Upper lobe of right lung (tissue), 1 donor: ENCODE data around the gene IDI1. TPM values are rescaled to one million over a fixed set of nuclear protein-coding genes. Genes with fewer than 3 reads are reported as not detected.

ENCODE experiments used
- ATAC-seq: fragments of 200-7000 bp; cut with Tn5 transposase; one replicate; pipeline ENCODE4 v1.9.1; 2020; ENCODE audit warnings: mild to moderate bottlenecking, moderate library complexity
- DNase-seq: peaks from one replicate; pipeline ENCODE4 v3.0.0-alpha.2; 2020
- H3K27ac ChIP-seq: fragments of 200-600 bp; one replicate; pipeline ENCODE4 v1.8.0; 2022
- H3K27me3 ChIP-seq: fragments of 200-600 bp; one replicate; pipeline ENCODE4 v1.8.0; 2022; ENCODE audit warnings: mild to moderate bottlenecking
- H3K36me3 ChIP-seq: fragments of 200-600 bp; one replicate; pipeline ENCODE4 v1.8.0; 2022
- H3K4me1 ChIP-seq: fragments of 200-600 bp; one replicate; pipeline ENCODE4 v1.8.0; 2022
- H3K4me3 ChIP-seq: fragments of 200-600 bp; one replicate; pipeline ENCODE4 v1.8.0; 2022; ENCODE audit warnings: mild to moderate bottlenecking
- H3K9me3 ChIP-seq: fragments of 200-600 bp; one replicate; pipeline ENCODE4 v1.8.0; 2022
- intact Hi-C: fragments of 100-400 bp; cut with DNase I; formaldehyde crosslinking; loops from one replicate; pipeline ENCODE4 v1.11.0; 2022
- total RNA-seq: library from RNA; stranded (reverse); fragmentation: NEBNext Ultra II Directional; extraction: Animal tissue kit (Norgen Biotek cat#: 25700); gene quantifications from one replicate; pipeline ENCODE4 v1.2.1, GENCODE V29; 2021
- TF ChIP-seq, protein P1 (sequence below): fragments of 200-600 bp; IDR thresholded peaks from one replicate; pipeline ENCODE4 v1.8.0; 2022; ENCODE audit warnings: antibody characterized with exemption
- donor health status: DM: no; HTN: yes; CAD: no; lungs with severe emphysema.

IDI1 gene
- total RNA-seq, 1 donor from 2014 or later, result 68.5 TPM

- no peak for ATAC-seq
- DNase-seq, result no peak
- no peaks in the 10 kb centered on the region for H3K27me3 ChIP-seq
- no peak overlapping the region for H3K27ac ChIP-seq
- H3K36me3 ChIP-seq, result peaks cover 17% of the 10 kb centered on the region
- H3K4me1 ChIP-seq, result peaks cover 13% of the 10 kb centered on the region
- intact Hi-C loops, result no loop called here
- H3K4me3 ChIP-seq, result no peak overlapping the region
- H3K9me3 ChIP-seq, result no peaks in the 10 kb centered on the region
- TF ChIP-seq, protein P1, sequence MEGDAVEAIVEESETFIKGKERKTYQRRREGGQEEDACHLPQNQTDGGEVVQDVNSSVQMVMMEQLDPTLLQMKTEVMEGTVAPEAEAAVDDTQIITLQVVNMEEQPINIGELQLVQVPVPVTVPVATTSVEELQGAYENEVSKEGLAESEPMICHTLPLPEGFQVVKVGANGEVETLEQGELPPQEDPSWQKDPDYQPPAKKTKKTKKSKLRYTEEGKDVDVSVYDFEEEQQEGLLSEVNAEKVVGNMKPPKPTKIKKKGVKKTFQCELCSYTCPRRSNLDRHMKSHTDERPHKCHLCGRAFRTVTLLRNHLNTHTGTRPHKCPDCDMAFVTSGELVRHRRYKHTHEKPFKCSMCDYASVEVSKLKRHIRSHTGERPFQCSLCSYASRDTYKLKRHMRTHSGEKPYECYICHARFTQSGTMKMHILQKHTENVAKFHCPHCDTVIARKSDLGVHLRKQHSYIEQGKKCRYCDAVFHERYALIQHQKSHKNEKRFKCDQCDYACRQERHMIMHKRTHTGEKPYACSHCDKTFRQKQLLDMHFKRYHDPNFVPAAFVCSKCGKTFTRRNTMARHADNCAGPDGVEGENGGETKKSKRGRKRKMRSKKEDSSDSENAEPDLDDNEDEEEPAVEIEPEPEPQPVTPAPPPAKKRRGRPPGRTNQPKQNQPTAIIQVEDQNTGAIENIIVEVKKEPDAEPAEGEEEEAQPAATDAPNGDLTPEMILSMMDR, result no peak
Observed at GRCh38 chr10:1061930-1062774, 13.2 kb upstream of the IDI1 start.

- Histone ChIP-seq H3K4me1 (peaks cover 20% of the 10 kb centered on the region), H3K27me3 (no peaks in the 10 kb centered on the region), H3K27ac (no peak overlapping the region), H3K36me3 (peaks cover 17% of the 10 kb centered on the region), H3K9me3 (no peaks in the 10 kb centered on the region), H3K4me3 (no peak overlapping the region)
- intact Hi-C loops, result no loop called here
- no peak for ATAC-seq
- no peak for DNase-seq
- TF ChIP-seq, protein P1, result no peak
Observed at GRCh38 chr10:1059902-1060301, 11.0 kb upstream of the IDI1 start.

DNA sequence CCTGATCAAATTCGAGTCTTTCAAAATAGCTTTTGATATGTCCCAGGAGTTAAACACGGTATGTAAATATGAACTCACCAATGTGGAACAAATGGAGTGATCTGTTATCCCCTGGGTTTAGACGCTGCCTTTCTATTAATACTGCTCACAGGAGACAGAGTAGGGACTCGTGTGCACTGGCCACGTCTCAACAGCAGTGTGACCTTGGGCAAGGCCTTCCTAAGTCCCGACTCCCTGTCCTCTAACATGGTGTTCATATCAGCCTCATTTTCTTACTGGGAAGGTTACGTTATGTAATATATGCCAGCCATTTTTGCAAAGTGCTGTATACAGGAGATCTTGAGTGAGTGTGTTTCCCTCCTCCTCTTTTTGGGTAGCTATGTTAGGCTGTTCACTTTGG is 9.1 kb upstream of the IDI1 start:
- intact Hi-C loops, result no loop called here
- ATAC-seq (no peak), DNase-seq (no peak)
- Histone ChIP-seq H3K4me1 (peaks cover 34% of the 10 kb centered on the region), H3K27me3 (no peaks in the 10 kb centered on the region), H3K36me3 (peaks cover 23% of the 10 kb centered on the region), H3K9me3 (no peaks in the 10 kb centered on the region), H3K4me3 (no peak overlapping the region), H3K27ac (no peak overlapping the region)
- TF ChIP-seq, protein P1, result no peak

GRCh38 chr10:1057106-1057657 is 8.3 kb upstream of the IDI1 start:
- TF ChIP-seq, protein P1, result no peak
- DNase-seq (no peak), ATAC-seq (peak; percentile 43)
- Histone ChIP-seq H3K4me3 (peak overlapping the region; percentile 75), H3K36me3 (peaks cover 32% of the 10 kb centered on the region), H3K27me3 (no peaks in the 10 kb centered on the region), H3K9me3 (no peaks in the 10 kb centered on the region), H3K27ac (peak overlapping the region; percentile 99), H3K4me1 (peaks cover 34% of the 10 kb centered on the region)
- intact Hi-C loops, result no loop called here

- no peaks in the 10 kb centered on the region for H3K27me3 ChIP-seq
- TF ChIP-seq, protein P1, result no peak
- H3K4me1 ChIP-seq, result peaks cover 34% of the 10 kb centered on the region
- peak within 1 kb of the TSS; percentile 99 for H3K27ac ChIP-seq
- peaks cover 36% of the 10 kb centered on the region for H3K36me3 ChIP-seq
- no peaks in the 10 kb centered on the region for H3K9me3 ChIP-seq
- intact Hi-C loops, result no loop called here
- ATAC-seq (peak; percentile 98), DNase-seq (peak; percentile 94)
- peak within 1 kb of the TSS; percentile 75 for H3K4me3 ChIP-seq
Observed at GRCh38 chr10:1056326-1057105, 7.6 kb upstream of the IDI1 start, which contains the start of gene WDR37. Gene WDR37 (plus strand): TSS chr10:1056385. CDS start chr10:1072156, 15,771 bp downstream.
